ENCODE measurements around the gene MYH14. TPM values are rescaled to one million over a fixed set of nuclear protein-coding genes. Genes with fewer than 3 reads are reported as not detected.

MYH14 gene
- total and polyA plus RNA-seq, 9 of the 15 experiments (the other 6 are each of a cell fraction or from before 2014, with no cell fraction given): 0.04 to 0.86 (median 0.19) TPM; not detected in 2

DNA sequence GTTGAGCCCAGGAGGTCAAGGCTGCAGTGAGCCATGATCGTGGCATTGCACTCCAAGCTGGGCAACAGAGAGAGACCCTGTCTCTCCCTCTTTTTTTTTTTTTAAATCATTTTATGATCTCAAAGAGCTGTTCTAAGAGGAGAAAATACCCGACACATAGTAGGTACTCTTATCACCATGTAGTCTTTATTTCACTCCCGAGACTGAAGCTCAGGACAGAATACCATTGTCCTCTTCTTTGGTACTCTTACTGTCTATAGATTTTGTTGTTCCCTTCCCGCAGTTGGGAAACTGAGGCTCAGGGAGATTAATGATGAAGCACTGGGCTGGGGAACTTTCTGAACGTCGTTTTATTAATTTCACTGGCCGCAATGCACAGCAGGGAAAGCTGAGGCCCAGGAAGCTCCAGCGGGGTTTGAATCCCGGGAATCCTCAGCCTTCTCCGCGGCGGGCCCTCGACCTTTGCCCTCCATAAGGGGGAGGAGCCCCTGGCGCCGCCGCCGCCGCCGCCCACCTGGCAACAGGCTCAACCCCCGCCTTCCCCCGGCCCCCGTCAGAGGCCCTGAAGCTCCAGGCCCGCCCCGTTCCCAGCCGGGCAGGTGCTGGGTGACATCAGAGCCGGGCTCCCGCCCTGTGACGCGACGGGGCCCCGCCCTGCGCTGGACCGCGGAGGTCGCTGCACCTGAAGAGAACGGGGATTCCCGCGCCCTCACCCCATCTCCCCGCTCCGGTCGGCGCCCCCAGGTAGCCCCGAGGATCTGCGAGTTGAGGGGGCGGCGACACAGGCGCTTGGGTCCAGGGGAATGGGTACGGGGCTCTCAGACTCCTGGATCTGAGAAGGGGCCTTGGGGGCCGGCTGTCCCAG, 1.6 kb downstream of the MYH14 start:
- in situ Hi-C loops (cut with MboI): no loop called here
- FAIRE-seq (no peak), ATAC-seq (peak; percentile 73), DNase-seq (ENCODE audit: extremely low read depth in 1 of 4, low spot score in 3 of 4) (peak in 3 of 4 experiments; percentile 42 to 84 (median 81))
- peaks cover under 1 to 4% of the 10 kb centered on the region in 2 experiments; a peak in 1 of 5 replicates for H3K27me3 ChIP-seq (ENCODE audit: control insufficient read depth in 2 of 2, insufficient read depth in 2 of 2, low read length in 2 of 2)
- WGBS (ENCODE audit: insufficient coverage, low coverage, missing lambda C conversion rate): 12% methylated on average over 23 of the region's 49 CpGs
- H3K27ac ChIP-seq (ENCODE audit: extremely low read depth, low read depth, low read length): no peak overlapping the region
- CTCF ChIA-PET (ENCODE audit: low intra/inter-chr PET ratio): no interaction called here
- H2AFZ ChIP-seq (ENCODE audit: low read depth, low read length): no peak overlapping the region
- no peaks in the 10 kb centered on the region for H3K36me3 ChIP-seq (ENCODE audit: control insufficient read depth, insufficient read depth, low read length)
- no peaks in the 10 kb centered on the region for H3K9me1 ChIP-seq (ENCODE audit: control insufficient read depth, insufficient read depth, low read length)
- no peaks in the 10 kb centered on the region for H3K9me3 ChIP-seq (replicated peaks; ENCODE audit: control insufficient read depth, insufficient read depth, low read depth, low read length)
- intact Hi-C loops (cut with micrococcal nuclease): no loop called here
- no peak for TF ChIP-seq ZNF212 (CRISPR knock-in tag; IDR thresholded peaks at IDR 0.05)
- peak; percentile 41; the same call in 1 of the 2 replicates for TF ChIP-seq CREB1 (IDR thresholded peaks at IDR 0.05)
- TF ChIP-seq CREB1 (CRISPR knock-in tag; IDR thresholded peaks at IDR 0.05): peak; percentile 66
- no peak for TF ChIP-seq SIN3A (IDR thresholded peaks at IDR 0.05; ENCODE audit: borderline replicate concordance in 2 of 2, control insufficient read depth in 1 of 2, low read depth in 2 of 2, low read length in 2 of 2)
- 0 out of 2 replicates have a peak, but pooled peaks have one; percentile 12 for TF ChIP-seq ATF7 (IDR thresholded peaks at IDR 0.05)
- TF ChIP-seq MAFK (IDR thresholded peaks at IDR 0.05; ENCODE audit: low read length): no peak
- peak; percentile 62 for TF ChIP-seq CREM (IDR thresholded peaks at IDR 0.05; ENCODE audit: low read depth)
- TF ChIP-seq NRF1 (conservative IDR thresholded peaks at IDR 0.05 in 1 of 2, IDR thresholded peaks at IDR 0.05 in 1 of 2): peak in 1 of 2 experiments; percentile 16; a peak in 1 of 4 replicates
- TF ChIP-seq, protein P1, sequence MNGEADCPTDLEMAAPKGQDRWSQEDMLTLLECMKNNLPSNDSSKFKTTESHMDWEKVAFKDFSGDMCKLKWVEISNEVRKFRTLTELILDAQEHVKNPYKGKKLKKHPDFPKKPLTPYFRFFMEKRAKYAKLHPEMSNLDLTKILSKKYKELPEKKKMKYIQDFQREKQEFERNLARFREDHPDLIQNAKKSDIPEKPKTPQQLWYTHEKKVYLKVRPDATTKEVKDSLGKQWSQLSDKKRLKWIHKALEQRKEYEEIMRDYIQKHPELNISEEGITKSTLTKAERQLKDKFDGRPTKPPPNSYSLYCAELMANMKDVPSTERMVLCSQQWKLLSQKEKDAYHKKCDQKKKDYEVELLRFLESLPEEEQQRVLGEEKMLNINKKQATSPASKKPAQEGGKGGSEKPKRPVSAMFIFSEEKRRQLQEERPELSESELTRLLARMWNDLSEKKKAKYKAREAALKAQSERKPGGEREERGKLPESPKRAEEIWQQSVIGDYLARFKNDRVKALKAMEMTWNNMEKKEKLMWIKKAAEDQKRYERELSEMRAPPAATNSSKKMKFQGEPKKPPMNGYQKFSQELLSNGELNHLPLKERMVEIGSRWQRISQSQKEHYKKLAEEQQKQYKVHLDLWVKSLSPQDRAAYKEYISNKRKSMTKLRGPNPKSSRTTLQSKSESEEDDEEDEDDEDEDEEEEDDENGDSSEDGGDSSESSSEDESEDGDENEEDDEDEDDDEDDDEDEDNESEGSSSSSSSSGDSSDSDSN (IDR thresholded peaks at IDR 0.05; ENCODE audit: borderline replicate concordance in 1 of 2, low read depth in 2 of 2, low read length in 2 of 2): no peak
- no peak for TF ChIP-seq ATF1 (CRISPR knock-in tag; IDR thresholded peaks at IDR 0.05)
- peak; percentile 35 for TF ChIP-seq ATF1 (tag; IDR thresholded peaks at IDR 0.05)
- TF ChIP-seq, protein P2, sequence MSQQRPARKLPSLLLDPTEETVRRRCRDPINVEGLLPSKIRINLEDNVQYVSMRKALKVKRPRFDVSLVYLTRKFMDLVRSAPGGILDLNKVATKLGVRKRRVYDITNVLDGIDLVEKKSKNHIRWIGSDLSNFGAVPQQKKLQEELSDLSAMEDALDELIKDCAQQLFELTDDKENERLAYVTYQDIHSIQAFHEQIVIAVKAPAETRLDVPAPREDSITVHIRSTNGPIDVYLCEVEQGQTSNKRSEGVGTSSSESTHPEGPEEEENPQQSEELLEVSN (IDR thresholded peaks at IDR 0.05; ENCODE audit: borderline replicate concordance in 1 of 2, extremely low read depth in 1 of 2, insufficient read depth in 1 of 2, insufficient read length in 1 of 2, low read depth in 1 of 2, low read length in 1 of 2, poor library complexity in 1 of 2, severe bottlenecking in 1 of 2): peak in 1 of 2 experiments; percentile 76
- no peak for TF ChIP-seq NFYB (IDR thresholded peaks at IDR 0.05; ENCODE audit: extremely low read depth, insufficient read length)
- no peak for TF ChIP-seq LARP7 (IDR thresholded peaks at IDR 0.05)
- TF ChIP-seq MIER1 (IDR thresholded peaks at IDR 0.05; ENCODE audit: low read depth): no peak
- TF ChIP-seq ZKSCAN1 (IDR thresholded peaks at IDR 0.05; ENCODE audit: low read depth, low read length): peak; percentile 74; the same call in 1 of the 2 replicates
- no peaks in the 10 kb centered on the region for H3K79me2 ChIP-seq (ENCODE audit: control insufficient read depth, insufficient read depth, low read length)
- peaks cover 0 to 18% of the 10 kb centered on the region in 2 experiments; a peak in 2 of 5 replicates for H3K4me1 ChIP-seq (replicated peaks in 1 of 2; ENCODE audit: control insufficient read depth in 2 of 2, insufficient read depth in 2 of 2, low read length in 2 of 2)
- H4K20me1 ChIP-seq (replicated peaks; ENCODE audit: control insufficient read depth, insufficient read depth, low read length): no peaks in the 10 kb centered on the region; the same call in 1 of the 2 replicates
- no peak overlapping the region for H3K4me2 ChIP-seq (ENCODE audit: insufficient read depth, low read length)
- no TSS peak for BruUV-seq (replicated peaks)
- no peak overlapping the region for H3K4me3 ChIP-seq
- H3K9ac ChIP-seq (ENCODE audit: insufficient read depth in 1 of 2, low read depth in 2 of 2, low read length in 2 of 2): no peak overlapping the region
- POLR2A ChIA-PET: no interaction called here

All from K562 (cell line).